Measurements from ENCODE around the gene YPEL2. TPM values are rescaled to one million over a fixed set of nuclear protein-coding genes. Genes with fewer than 3 reads are reported as not detected.
A peak's percentile ranks its signal among the peaks of the same experiment; 100 is the strongest.

Gene YPEL2
- total RNA-seq, 1 donor from 2014 or later = 12.3 TPM

GRCh38 chr17:59427996-59428395, 96.5 kb downstream of the YPEL2 start:
- no peak for DNase-seq (ENCODE audit: low read depth)

- DNase-seq (ENCODE audit: low read depth) = no peak
Measured at GRCh38 chr17:59428916-59429485, 97.5 kb downstream of the YPEL2 start.

DNA sequence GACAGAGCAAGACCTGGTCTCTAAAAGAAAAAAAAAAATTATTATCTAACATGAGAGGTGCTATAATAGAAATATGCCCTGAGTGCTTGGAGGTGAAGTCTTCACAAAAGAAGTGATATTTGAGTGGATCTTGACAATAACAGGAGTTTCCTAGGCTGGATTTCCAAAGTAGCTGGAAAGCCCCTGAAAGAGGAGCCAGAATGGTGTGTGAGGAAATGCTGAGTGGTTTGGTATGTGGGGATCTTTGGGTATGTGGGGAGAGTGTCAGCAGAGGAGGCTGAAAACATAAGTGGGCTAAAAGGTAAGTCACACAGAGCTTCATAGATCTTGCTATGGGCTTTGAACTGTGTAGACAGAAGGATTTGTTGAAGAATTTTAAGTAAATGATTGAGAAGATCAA, 100.1 kb downstream of the YPEL2 start:
- no peak for DNase-seq (ENCODE audit: low read depth)

DNA sequence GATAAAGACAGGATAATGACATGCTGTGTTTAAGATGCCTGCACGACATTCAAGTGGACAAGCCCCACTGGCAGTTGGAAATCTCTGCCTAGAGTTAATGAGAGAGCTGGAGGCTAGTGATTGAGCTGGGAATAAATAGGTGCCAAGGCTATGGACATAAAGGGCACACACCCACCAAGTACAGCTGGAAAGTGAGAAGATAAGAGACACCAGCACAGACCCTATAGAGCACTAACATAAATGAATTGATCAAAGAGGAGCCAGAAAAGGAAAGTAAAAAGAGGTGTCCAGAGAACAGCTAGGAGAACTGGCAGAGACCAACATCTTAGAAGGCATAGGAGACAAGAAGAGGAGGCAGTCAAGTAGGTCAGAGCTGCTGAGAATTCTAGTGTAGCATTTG, 101.2 kb downstream of the YPEL2 start:
- no peak for DNase-seq (ENCODE audit: low read depth)

DNA sequence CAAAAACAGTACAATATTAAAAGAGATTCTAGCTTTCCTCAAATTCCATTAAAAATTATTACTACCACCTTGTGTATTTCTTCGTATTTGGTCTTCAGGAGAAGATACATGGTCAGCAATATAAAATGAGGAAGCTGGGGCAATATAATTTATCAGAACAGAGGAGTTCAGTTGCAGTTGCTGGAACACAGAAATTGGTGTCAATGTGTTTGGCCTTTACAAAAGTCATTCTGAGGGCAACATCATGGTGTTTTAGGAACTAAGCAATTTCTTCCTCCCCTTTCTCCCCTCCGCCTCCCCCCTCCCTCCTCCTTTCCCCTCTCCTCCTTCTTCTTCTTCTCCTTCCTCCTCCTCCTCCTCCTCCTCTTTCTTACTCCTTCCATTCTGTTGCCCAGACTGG, 102.1 kb downstream of the YPEL2 start:
- DNase-seq (ENCODE audit: low read depth) = no peak

DNA sequence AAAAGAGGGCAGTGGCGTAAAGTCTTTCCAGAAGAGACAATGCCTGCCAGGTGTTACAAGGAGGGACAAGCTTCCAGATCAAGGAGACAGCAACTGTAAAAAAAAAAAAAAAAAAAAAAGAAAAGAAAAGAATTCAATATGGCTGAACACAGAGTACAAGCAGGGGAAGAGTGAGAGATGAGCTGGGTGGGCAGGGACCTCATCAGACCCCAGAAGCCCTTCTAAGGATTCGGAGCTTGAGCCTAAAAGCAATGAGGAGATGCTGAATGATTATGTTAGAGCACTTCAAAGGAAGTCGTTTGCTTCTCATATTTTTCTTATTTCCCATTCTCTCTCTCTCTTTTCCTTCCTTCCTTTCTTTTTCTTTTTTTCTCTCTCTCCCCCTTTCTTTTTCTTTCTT, 103.0 kb downstream of the YPEL2 start:
- DNase-seq (ENCODE audit: low read depth) = no peak

- no peak for DNase-seq (ENCODE audit: low read depth)
Measured at GRCh38 chr17:59435238-59435637, 103.8 kb downstream of the YPEL2 start.

DNA sequence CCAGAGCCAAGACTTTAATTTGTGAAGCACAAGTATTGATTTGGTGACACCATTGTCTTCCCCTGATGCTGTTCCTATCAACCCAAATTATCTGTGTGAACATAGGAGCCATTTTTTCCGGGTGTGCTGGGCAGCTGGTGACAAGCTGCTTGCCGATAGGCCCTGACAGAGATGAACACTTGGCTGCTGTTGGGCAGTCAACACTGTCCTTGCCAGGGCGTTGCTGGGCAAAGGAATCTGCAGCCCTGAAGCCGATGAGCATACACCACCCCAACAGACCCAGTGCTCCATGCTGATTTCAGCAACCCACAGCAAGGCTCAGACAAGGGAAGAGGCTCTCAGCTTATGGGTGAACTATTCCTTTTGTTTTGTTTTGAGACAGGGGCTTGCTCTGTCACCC, 105.4 kb downstream of the YPEL2 start:
- DNase-seq (ENCODE audit: low read depth) = no peak

- DNase-seq (ENCODE audit: low read depth) = no peak
Measured at GRCh38 chr17:59437791-59438281, 106.4 kb downstream of the YPEL2 start.

- DNase-seq (ENCODE audit: low read depth) = no peak
Measured at GRCh38 chr17:59439262-59439661, 107.8 kb downstream of the YPEL2 start.

DNA sequence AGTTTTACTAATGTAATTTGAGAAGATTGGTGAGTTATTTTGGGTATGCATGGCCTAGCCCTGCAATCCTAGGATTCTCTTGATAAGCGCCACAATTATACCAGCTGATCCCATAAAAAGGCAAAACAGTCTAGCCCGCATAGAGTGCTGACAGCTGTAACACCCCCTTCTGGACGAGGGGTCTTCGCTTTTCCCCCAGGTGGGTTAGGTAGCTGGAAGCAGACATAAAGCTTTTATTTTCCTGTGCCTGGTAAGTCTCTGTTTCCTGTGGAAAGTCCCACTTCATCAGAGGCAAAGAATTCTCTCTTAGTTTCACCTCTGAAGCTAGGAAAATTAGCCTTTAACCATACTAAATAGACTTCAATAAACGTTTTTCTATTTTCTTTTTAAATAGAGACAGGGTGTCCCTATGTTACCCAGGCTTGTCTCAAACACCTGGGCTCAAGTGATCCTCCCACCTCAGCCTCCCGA, 108.3 kb downstream of the YPEL2 start:
- DNase-seq (ENCODE audit: low read depth) = no peak

GRCh38 chr17:59440757-59441463, 109.5 kb downstream of the YPEL2 start:
- DNase-seq (ENCODE audit: low read depth) = peak; percentile 90

DNA sequence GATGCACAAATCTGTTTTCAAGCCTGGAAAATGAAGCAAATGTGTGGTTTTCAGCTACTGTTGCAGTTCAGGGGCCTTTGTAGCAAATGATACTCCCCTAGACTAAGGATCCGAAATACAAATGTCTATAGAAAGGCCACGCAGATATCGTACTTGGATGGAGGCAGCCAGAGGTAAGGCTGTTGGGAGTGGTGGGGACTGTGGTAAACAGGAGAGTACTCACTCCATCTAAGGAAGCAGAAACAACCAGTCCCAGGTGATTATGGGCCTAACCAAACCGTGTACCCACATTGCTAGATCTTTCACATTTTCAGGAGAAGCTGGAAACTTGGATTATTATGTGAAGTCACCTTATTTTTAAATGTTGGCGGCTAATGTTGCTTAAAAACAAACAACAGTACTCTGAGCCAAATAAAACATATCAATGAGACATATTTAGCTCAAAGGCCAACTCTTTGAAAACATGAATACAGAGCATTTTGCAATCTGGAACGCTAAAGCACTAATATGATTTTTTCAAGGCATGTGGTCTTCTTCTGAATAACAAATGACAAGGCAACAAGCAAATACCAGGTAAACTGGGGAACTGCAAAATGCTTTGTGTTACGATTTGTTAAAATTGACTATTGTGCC, 110.1 kb downstream of the YPEL2 start:
- DNase-seq (ENCODE audit: low read depth) = no peak

GRCh38 chr17:59443106-59443505, 111.7 kb downstream of the YPEL2 start:
- DNase-seq (ENCODE audit: low read depth) = no peak

Small RNA genes within 50 kb of the gene (microRNA-seq; reads per million reads assigned to microRNA genes)
- gene MIR4729 = not detected

Other genes starting within 250 kb of the YPEL2 start
- gene TRIM37, start 224.8 kb upstream of the YPEL2 start, total RNA-seq = 67.5 and 75.0 TPM in 2 replicates
- gene SKA2, start 176.5 kb upstream of the YPEL2 start, total RNA-seq = 41.9 and 59.1 TPM in 2 replicates
- gene PRR11, start 175.9 kb upstream of the YPEL2 start, total RNA-seq = 0.47 and 0.59 TPM in 2 replicates
- gene SMG8, start 121.6 kb upstream of the YPEL2 start, total RNA-seq = 19.7 and 21.4 TPM in 2 replicates
- 0.73 and 1.5 TPM in 2 replicates for gene GDPD1, start 111.1 kb upstream of the YPEL2 start, total RNA-seq
- 29.8 and 37.1 TPM in 2 replicates for gene DHX40, start 234.0 kb downstream of the YPEL2 start, total RNA-seq

Data from myocyte (in vitro differentiated cells).